Globus pallidus (tissue), 1 donor: ENCODE results near the gene GRM4.

Experiments
- DNase-seq: peaks from one replicate; pipeline ENCODE4 v3.0.0-alpha.2; 2015; ENCODE audit warnings: low spot score

GRM4 gene

GRCh38 chr6:33977606-33978411, 168.1 kb downstream of the GRM4 start:
- no peak for DNase-seq

- DNase-seq, result no peak
Measured at GRCh38 chr6:33976437-33977360, 169.2 kb downstream of the GRM4 start.

- no peak for DNase-seq
Measured at GRCh38 chr6:33975661-33976436, 170.0 kb downstream of the GRM4 start.

GRCh38 chr6:33974471-33974870, 171.4 kb downstream of the GRM4 start:
- no peak for DNase-seq

- no peak for DNase-seq
Measured at GRCh38 chr6:33974030-33974429, 171.9 kb downstream of the GRM4 start.

GRCh38 chr6:33971580-33971979, 174.3 kb downstream of the GRM4 start:
- no peak for DNase-seq
